Regular cardiac myocyte (primary cell): ENCODE measurements around the gene MTIF2. TPM values are rescaled to one million over a fixed set of nuclear protein-coding genes. Genes with fewer than 3 reads are reported as not detected.

Source experiments
- total RNA-seq: library from RNA; depleted of rRNA; stranded (reverse); fragments of >200 nt; gene quantifications from 2 replicates; pipeline ENCODE4 v1.2.3, GENCODE V29; 2014

Gene MTIF2, protein sequence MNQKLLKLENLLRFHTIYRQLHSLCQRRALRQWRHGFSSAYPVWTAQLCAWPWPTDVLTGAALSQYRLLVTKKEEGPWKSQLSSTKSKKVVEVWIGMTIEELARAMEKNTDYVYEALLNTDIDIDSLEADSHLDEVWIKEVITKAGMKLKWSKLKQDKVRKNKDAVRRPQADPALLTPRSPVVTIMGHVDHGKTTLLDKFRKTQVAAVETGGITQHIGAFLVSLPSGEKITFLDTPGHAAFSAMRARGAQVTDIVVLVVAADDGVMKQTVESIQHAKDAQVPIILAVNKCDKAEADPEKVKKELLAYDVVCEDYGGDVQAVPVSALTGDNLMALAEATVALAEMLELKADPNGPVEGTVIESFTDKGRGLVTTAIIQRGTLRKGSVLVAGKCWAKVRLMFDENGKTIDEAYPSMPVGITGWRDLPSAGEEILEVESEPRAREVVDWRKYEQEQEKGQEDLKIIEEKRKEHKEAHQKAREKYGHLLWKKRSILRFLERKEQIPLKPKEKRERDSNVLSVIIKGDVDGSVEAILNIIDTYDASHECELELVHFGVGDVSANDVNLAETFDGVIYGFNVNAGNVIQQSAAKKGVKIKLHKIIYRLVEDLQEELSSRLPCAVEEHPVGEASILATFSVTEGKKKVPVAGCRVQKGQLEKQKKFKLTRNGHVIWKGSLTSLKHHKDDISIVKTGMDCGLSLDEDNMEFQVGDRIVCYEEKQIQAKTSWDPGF
- total RNA-seq = 41.2 and 44.9 TPM in 2 replicates

GRCh38 chr2:55268907-55269644, at the start of gene MTIF2:
Gene MTIF2 (minus strand): TSS chr2:55269231. CDS start chr2:55263858, 5,373 bp downstream.

DNA sequence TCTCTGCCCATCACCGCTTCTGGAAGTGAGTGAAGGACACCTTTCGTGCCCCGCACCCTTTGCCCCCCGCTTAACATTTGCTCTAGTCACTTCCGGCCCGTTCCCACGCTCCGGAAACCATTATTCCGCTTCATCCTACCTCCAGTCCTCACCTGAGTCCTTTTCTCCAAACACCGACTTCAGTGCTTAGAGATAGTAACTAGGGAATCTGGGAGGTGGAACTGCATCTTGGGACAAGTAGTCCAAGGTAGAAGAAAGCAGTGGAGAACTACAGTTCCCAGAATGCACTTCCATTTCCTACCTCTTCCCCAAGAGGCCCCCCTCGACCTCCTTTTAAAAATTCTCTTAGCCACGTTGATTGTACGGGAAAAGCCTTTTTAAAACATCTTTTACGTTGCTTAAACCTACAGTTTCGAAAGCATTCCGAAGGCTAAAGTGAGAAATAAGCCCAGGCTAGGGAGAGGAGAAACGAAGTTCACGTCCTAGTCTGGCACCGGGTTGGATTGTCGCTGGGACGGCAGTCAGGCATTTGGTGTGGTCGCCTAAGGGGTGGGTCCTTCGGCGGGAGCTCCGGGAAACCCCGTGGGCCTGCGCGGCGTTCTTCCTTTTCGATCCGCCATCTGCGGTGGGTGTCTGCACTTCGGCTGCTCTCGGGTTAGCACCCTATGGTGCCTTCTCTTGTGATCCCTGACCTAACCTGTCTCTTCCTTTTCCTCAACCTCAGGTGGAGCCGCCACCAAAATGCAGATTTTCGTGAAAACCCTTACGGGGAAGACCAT, 36.8 kb downstream of the MTIF2 start, which contains the start of the genes CLHC1 and RPS27A:
Gene CLHC1 (minus strand): TSS at position 210 of the 779 bp plus-strand sequence. CDS start 9,882 bp downstream, outside the sequence.
Gene RPS27A (plus strand): TSS at position 605 of the 779 bp plus-strand sequence. CDS start 137 bp downstream, at position 742.

Other genes starting within 250 kb of the MTIF2 start
- 257 and 260 TPM in 2 replicates for gene RTN4, start 218.8 kb downstream of the MTIF2 start, total RNA-seq
- 6.1 and 7.9 TPM in 2 replicates for gene CLHC1, start 36.9 kb downstream of the MTIF2 start, total RNA-seq
- gene RPS27A, start 36.5 kb downstream of the MTIF2 start, total RNA-seq = 761 and 849 TPM in 2 replicates
- gene CCDC88A, start 150.6 kb upstream of the MTIF2 start, total RNA-seq = 43.1 and 52.9 TPM in 2 replicates